Pancreas (tissue), 10 donors: ENCODE results near the gene TMEM156. TPM values are rescaled to one million over a fixed set of nuclear protein-coding genes. Genes with fewer than 3 reads are reported as not detected.

ENCODE experiments used
- ATAC-seq, 4 donors: fragments of 200-7000 bp; cut with Tn5 transposase; one replicate each; pipeline versions ENCODE4 v1.8.0 to v1.9.1; 2020; ENCODE audit warnings: mild to moderate bottlenecking in 4 of 4, moderate library complexity in 4 of 4
- DNase-seq, 6 donors: peaks; one replicate each; pipeline ENCODE4 v3.0.0-alpha.2; 2020
- FAIRE-seq: peaks from 2 replicates; lab custom pipeline; 2012; peaks lifted over from hg19 to GRCh38; lab: Jason Lieb, UNC
- H3K27ac ChIP-seq, 4 donors: fragments of 200-600 bp; sonication (generic); 1 replicate in 3 of 4; 2 replicates in 1 of 4; pipeline versions ENCODE4 v1.5.0 to v1.8.0; 2020
- H3K27me3 ChIP-seq, 4 donors: fragments of 200-600 bp; one replicate each; pipeline ENCODE4 v1.8.0; 2021
- H3K36me3 ChIP-seq, 3 donors: fragments of 200-600 bp; sonication (generic) in 1 of 3; one replicate each; pipeline versions ENCODE4 v1.5.0 to v1.8.0; 2020 to 2021
- H3K4me1 ChIP-seq, 3 donors: fragments of 200-600 bp; one replicate each; pipeline ENCODE4 v1.8.0; 2021
- H3K4me3 ChIP-seq, 4 donors: fragments of 200-600 bp; sonication (generic) in 2 of 4; one replicate each; pipeline versions ENCODE4 v1.5.0 to v1.8.0; 2020 to 2021
- H3K9me3 ChIP-seq, 4 donors: fragments of 200-600 bp; one replicate each; pipeline ENCODE4 v1.8.0; 2021
- CTCF ChIP-seq, 4 donors: fragments of 200-600 bp; sonication (generic) in 3 of 4; IDR thresholded peaks; one replicate each; pipeline versions ENCODE4 v1.5.0 to v1.8.0; 2021; ENCODE audit warnings: antibody characterized with exemption in 4 of 4
- WGBS, 2 donors: extraction: QIAGEN DNeasy Blood & Tissue Kit; methylation state at CpG; one replicate each; pipeline ENCODE4 v1.1.7; 2013; 5-methylcytosine and 5-hydroxymethylcytosine counted together
- intact Hi-C, 3 donors: fragments of 100-400 bp; cut with DNase I; formaldehyde crosslinking; loops; one replicate each; pipeline versions ENCODE4 v1.11.1 to v1.14.2; 2022
- polyA plus RNA-seq, 2 donors: library from polyadenylated mRNA; stranded (reverse); fragments of 200-250 nt; gene quantifications; one replicate each; pipeline ENCODE4 v1.2.3, GENCODE V29; 2013
- total RNA-seq, 6 donors: library from RNA; stranded (reverse); fragmentation: NEBNext Ultra II Directional in 4 of 6; extraction: Animal tissue kit (Norgen Biotek cat#: 25700) in 4 of 6; gene quantifications; one replicate each; pipeline versions ENCODE4 v1.2.1 to v1.2.4, GENCODE V29; 2021 to 2023
- donor health status: healthy with polysubstance abuse.
- donor health status: DM: no; HTN: no; CAD: no; lungs with moderate emphysema.
- donor health status: DM: no; HTN: no; CAD: no.
- donor health status: control.
- donor health status: control.
- donor health status: Bipolar disorder and iron deficiency.
- donor health status: DM: yes; HTN: yes; CAD: no.
- donor health status: DM: no; HTN: no; CAD: no.
- donor health status: DM: no; HTN: no; CAD: no.
- donor health status: DM: yes; HTN: yes; CAD: no.

TMEM156 gene
- total and polyA plus RNA-seq, 8 donors: 0.08 to 1.8 (median 0.53) TPM

- Histone ChIP-seq H3K4me3 (no peak overlapping the region), H3K27me3 (no peaks in the 10 kb centered on the region), H3K27ac (no peak overlapping the region), H3K36me3 (no peaks in the 10 kb centered on the region), H3K4me1 (no peaks in the 10 kb centered on the region), H3K9me3 (no peaks in the 10 kb centered on the region)
- TF ChIP-seq CTCF (IDR thresholded peaks at IDR 0.05): no peak
- intact Hi-C loops: no loop called here
- FAIRE-seq (no peak), ATAC-seq (no peak), DNase-seq (no peak)
- WGBS, 2 donors: 88 to 92% methylated on average over 3 of the region's 3 CpGs
Measured at GRCh38 chr4:38957893-38958292, 74.3 kb downstream of the TMEM156 start.

DNA sequence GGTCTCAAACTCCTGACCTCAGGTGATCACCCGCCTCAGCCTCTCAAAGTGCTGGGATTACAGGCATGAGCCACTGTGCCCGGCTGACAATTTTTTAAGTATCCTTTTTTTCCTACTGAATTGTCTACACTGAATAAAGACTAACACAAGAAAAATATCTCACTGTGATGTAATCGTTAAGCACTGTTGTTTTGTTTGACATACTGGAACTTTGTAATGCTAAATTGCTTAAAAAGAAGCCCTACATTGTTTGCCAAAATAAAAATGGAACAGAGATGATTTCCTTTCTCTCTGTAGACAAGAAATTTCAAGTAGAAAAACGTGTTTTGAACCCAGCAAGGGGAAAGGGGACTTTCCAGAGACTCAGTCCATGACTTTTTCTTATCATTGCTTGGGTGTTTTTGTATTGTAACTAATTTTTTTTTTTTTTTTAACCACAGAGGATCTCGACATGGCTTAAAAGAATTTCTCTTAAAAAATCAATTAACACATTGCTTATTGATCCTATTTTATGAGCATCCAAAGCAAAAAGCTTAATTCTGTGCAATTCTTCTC lies 74.9 kb downstream of the TMEM156 start:
- DNase-seq: no peak
- Histone ChIP-seq H3K4me3 (no peak overlapping the region), H3K27ac (no peak overlapping the region), H3K36me3 (no peaks in the 10 kb centered on the region), H3K4me1 (no peaks in the 10 kb centered on the region), H3K9me3 (no peaks in the 10 kb centered on the region), H3K27me3 (no peaks in the 10 kb centered on the region)
- no peak for TF ChIP-seq CTCF (IDR thresholded peaks at IDR 0.05)
- FAIRE-seq: no peak
- ATAC-seq: peak in 2 of 4 donors; percentile 23 to 32
- intact Hi-C loops: no loop called here
- 38% methylated on average over 5 of the region's 5 CpGs for WGBS, 2 donors

- 84 to 86% methylated on average over 4 of the region's 4 CpGs for WGBS, 2 donors
- Histone ChIP-seq H3K27me3 (no peaks in the 10 kb centered on the region), H3K36me3 (no peaks in the 10 kb centered on the region), H3K4me3 (no peak overlapping the region), H3K4me1 (no peaks in the 10 kb centered on the region), H3K9me3 (no peaks in the 10 kb centered on the region), H3K27ac (no peak overlapping the region)
- no peak for ATAC-seq
- no peak for FAIRE-seq
- intact Hi-C loops: no loop called here
- no peak for DNase-seq
- TF ChIP-seq CTCF (IDR thresholded peaks at IDR 0.05): no peak
Measured at GRCh38 chr4:38955957-38956356, 76.3 kb downstream of the TMEM156 start.

DNA sequence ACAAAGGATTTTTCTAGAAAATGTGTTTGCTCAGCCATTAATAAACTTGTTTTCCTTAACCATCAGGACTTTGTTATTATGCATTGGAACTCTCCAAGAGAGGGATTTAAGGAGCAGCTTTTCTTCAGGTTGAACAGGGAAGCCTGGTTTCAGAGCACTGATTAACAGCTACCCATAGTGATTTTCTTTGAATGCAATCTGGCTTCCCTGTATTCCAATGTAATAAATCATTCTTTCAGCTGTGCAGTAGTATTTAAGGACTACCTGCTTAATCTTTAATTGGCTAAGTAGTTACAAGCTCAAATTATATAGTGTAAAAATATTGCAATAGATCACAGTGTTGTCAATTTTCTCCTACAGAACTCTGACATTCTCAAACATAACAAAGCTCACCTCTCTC lies 77.5 kb downstream of the TMEM156 start:
- DNase-seq (no peak), FAIRE-seq (no peak), ATAC-seq (no peak)
- no peak for TF ChIP-seq CTCF (IDR thresholded peaks at IDR 0.05)
- no peaks in the 10 kb centered on the region for H3K9me3 ChIP-seq
- no peaks in the 10 kb centered on the region for H3K4me1 ChIP-seq
- no peaks in the 10 kb centered on the region for H3K27me3 ChIP-seq
- intact Hi-C loops: no loop called here
- H3K27ac ChIP-seq: no peak overlapping the region
- no peaks in the 10 kb centered on the region for H3K36me3 ChIP-seq
- no peak overlapping the region for H3K4me3 ChIP-seq

DNA sequence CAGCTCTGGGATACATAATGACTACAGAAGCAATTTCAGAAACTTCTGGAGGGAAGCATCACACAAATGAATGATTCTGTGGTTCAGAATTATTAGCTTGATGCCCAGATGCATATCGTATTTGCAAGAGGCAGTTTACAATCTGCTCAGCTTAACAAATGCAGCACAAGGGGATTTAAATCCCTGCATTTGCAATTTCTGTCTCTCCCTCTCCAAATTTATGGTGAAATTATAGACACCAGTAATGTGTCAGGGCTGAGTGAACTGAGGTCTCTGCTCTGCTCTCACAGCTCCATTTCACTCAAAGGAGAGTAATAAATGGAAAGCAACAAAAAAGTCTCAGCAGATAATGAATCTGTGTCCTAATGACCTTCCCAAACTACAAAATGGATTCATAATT lies 80.2 kb downstream of the TMEM156 start:
- WGBS, 2 donors: 32 to 65% methylated on average over 1 of the region's 1 CpG

More for the DNA sequence above, 80.2 kb downstream of the TMEM156 start:
- Histone ChIP-seq H3K4me1 (no peaks in the 10 kb centered on the region), H3K36me3 (no peaks in the 10 kb centered on the region), H3K27me3 (no peaks in the 10 kb centered on the region), H3K27ac (no peak overlapping the region), H3K9me3 (no peaks in the 10 kb centered on the region), H3K4me3 (no peak overlapping the region)
- FAIRE-seq (no peak), ATAC-seq (no peak), DNase-seq (no peak)
- intact Hi-C loops: no loop called here
- no peak for TF ChIP-seq CTCF (IDR thresholded peaks at IDR 0.05)
